Trophoblast cell (in vitro differentiated cells and primary cell): ENCODE measurements around the gene TMTC3.

Experiments
- DNase-seq, 2 donors: peaks; one replicate each; pipeline ENCODE4 v3.0.0-alpha.2; 2016
- H2AFZ ChIP-seq: 2 replicates; pipeline ENCODE4 v1.6.1; 2013; ENCODE audit warnings: low read length, moderate library complexity, mild to moderate bottlenecking; ENCODE audit not compliant: insufficient read depth, poor library complexity
- H2AK5ac ChIP-seq: 2 replicates; pipeline ENCODE4 v1.6.1; 2013; ENCODE audit warnings: mild to moderate bottlenecking, low read length
- H2BK120ac ChIP-seq: 2 replicates; pipeline ENCODE4 v1.6.1; 2013; ENCODE audit warnings: low read length, mild to moderate bottlenecking, moderate library complexity; ENCODE audit not compliant: insufficient read depth, poor library complexity
- H2BK12ac ChIP-seq: 2 replicates; pipeline ENCODE4 v1.6.1; 2013; ENCODE audit warnings: mild to moderate bottlenecking, low read length, moderate library complexity
- H2BK5ac ChIP-seq: 2 replicates; pipeline ENCODE4 v1.6.1; 2013; ENCODE audit warnings: low read length, low read depth, moderate library complexity, mild to moderate bottlenecking; ENCODE audit not compliant: poor library complexity
- H3K14ac ChIP-seq: 2 replicates; pipeline ENCODE4 v1.6.1; 2013; ENCODE audit warnings: mild to moderate bottlenecking, low read length
- H3K18ac ChIP-seq: 2 replicates; pipeline ENCODE4 v1.6.1; 2013; ENCODE audit warnings: mild to moderate bottlenecking, low read length
- H3K23ac ChIP-seq: 2 replicates; pipeline ENCODE4 v1.6.1; 2013; ENCODE audit warnings: low read length
- H3K27ac ChIP-seq: 2 replicates; pipeline ENCODE4 v1.5.1; 2013; ENCODE audit warnings: low read depth, mild to moderate bottlenecking, inconsistent platforms, low read length, moderate library complexity
- H3K27me3 ChIP-seq: 2 replicates; pipeline ENCODE4 v1.6.1; 2013; ENCODE audit warnings: inconsistent platforms, mild to moderate bottlenecking, low read length, moderate library complexity; ENCODE audit not compliant: insufficient read depth
- H3K36me3 ChIP-seq, 2 experiments: 1 replicate in 1 of 2; 2 replicates in 1 of 2; pipeline ENCODE4 v1.6.1; 2013; ENCODE audit warnings: low read length in 2 of 2, mild to moderate bottlenecking in 2 of 2, moderate library complexity in 1 of 2; ENCODE audit not compliant: insufficient read depth in 2 of 2, control insufficient read depth in 1 of 2
- H3K4ac ChIP-seq: 2 replicates; pipeline ENCODE4 v1.6.1; 2013; ENCODE audit warnings: low read depth, mild to moderate bottlenecking, low read length, moderate library complexity
- H3K4me1 ChIP-seq, 2 experiments: 1 replicate in 1 of 2; 2 replicates in 1 of 2; pipeline ENCODE4 v1.6.1; 2013; ENCODE audit warnings: low read length in 2 of 2, mild to moderate bottlenecking in 2 of 2, moderate library complexity in 1 of 2; ENCODE audit not compliant: insufficient read depth in 2 of 2, control insufficient read depth in 1 of 2
- H3K4me2 ChIP-seq: 2 replicates; pipeline ENCODE4 v1.6.1; 2013; ENCODE audit warnings: inconsistent platforms, mild to moderate bottlenecking, low read length, moderate library complexity
- H3K4me3 ChIP-seq: 2 replicates; pipeline ENCODE4 v1.5.1; 2013; ENCODE audit warnings: mild to moderate bottlenecking, low read depth, low read length, inconsistent platforms
- H3K79me1 ChIP-seq: one replicate; pipeline ENCODE4 v1.6.1; 2013; ENCODE audit warnings: low read length
- H3K79me2 ChIP-seq: 2 replicates; pipeline ENCODE4 v1.6.1; 2013; ENCODE audit warnings: low read length, mild to moderate bottlenecking; ENCODE audit not compliant: control insufficient read depth, insufficient read depth, poor library complexity
- H3K9ac ChIP-seq: 2 replicates; pipeline ENCODE4 v1.6.1; 2013; ENCODE audit warnings: mild to moderate bottlenecking, low read length
- H3K9me3 ChIP-seq: 2 replicates; pipeline ENCODE4 v1.6.1; 2013; ENCODE audit warnings: low read depth, mild to moderate bottlenecking, control low read depth, inconsistent platforms, low read length; ENCODE audit not compliant: insufficient read depth
- H4K12ac ChIP-seq: 2 replicates; pipeline ENCODE4 v1.6.1; 2013; ENCODE audit warnings: low read depth, mild to moderate bottlenecking, low read length, moderate library complexity
- H4K8ac ChIP-seq: 2 replicates; pipeline ENCODE4 v1.6.1; 2013; ENCODE audit warnings: low read depth, mild to moderate bottlenecking, low read length, moderate library complexity
- H4K91ac ChIP-seq: one replicate; pipeline ENCODE4 v1.6.1; 2013; ENCODE audit warnings: low read depth, mild to moderate bottlenecking, low read length, moderate library complexity
- WGBS: extraction: QIAGEN DNeasy Blood & Tissue Kit; methylation state at CpG from one replicate; pipeline ENCODE4 v1.1.7; 2013; ENCODE audit warnings: missing lambda C conversion rate; ENCODE audit not compliant: insufficient read length, insufficient coverage; ENCODE audit errors: extremely low coverage; 5-methylcytosine and 5-hydroxymethylcytosine counted together

Gene TMTC3

GRCh38 chr12:88192426-88192825, 50.3 kb downstream of the TMTC3 start:
- Histone ChIP-seq H3K27ac (no peak overlapping the region), H3K18ac (no peak overlapping the region), H4K8ac (no peak overlapping the region), H3K23ac (no peak overlapping the region), H3K79me1 (no peaks in the 10 kb centered on the region), H3K9me3 (no peaks in the 10 kb centered on the region), H3K4me3 (no peak overlapping the region), H2BK5ac (no peak overlapping the region), H2BK12ac (no peak overlapping the region), H3K4me2 (no peak overlapping the region), H3K79me2 (no peaks in the 10 kb centered on the region), H3K14ac (no peak overlapping the region), H3K4me1 (no peaks in the 10 kb centered on the region), H4K91ac (no peak overlapping the region), H3K27me3 (no peaks in the 10 kb centered on the region), H4K12ac (no peak overlapping the region), H2BK120ac (no peak overlapping the region), H2AK5ac (no peak overlapping the region), H3K36me3 (no peaks in the 10 kb centered on the region), H2AFZ (no peak overlapping the region), H3K4ac (no peak overlapping the region), H3K9ac (no peak overlapping the region)
- 100% methylated on average over 1 of the region's 2 CpGs for WGBS
- DNase-seq = no peak

DNA sequence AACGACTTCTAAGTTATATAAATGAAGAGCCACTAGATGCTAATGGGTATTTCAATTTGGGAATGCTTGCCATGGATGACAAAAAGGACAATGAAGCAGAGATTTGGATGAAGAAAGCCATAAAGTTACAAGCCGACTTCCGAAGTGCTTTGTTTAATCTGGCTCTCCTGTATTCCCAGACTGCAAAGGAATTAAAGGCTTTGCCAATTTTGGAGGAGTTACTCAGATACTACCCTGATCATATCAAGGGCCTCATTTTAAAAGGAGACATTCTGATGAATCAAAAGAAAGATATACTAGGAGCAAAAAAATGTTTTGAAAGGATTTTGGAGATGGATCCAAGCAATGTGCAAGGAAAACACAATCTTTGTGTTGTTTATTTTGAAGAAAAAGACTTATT, 52.8 kb downstream of the TMTC3 start:
- H4K12ac ChIP-seq = no peak overlapping the region
- H3K9me3 ChIP-seq = no peaks in the 10 kb centered on the region
- H3K36me3 ChIP-seq = no peaks in the 10 kb centered on the region
- H3K4me1 ChIP-seq = no peaks in the 10 kb centered on the region
- no peak overlapping the region for H3K18ac ChIP-seq
- no peak overlapping the region for H3K23ac ChIP-seq
- no peak for DNase-seq
- no CpG with 5 or more reads among the region's 3 CpGs for WGBS
- no peak overlapping the region for H2BK120ac ChIP-seq
- H3K27ac ChIP-seq = no peak overlapping the region
- H2BK5ac ChIP-seq = no peak overlapping the region
- H3K27me3 ChIP-seq = no peaks in the 10 kb centered on the region
- H4K8ac ChIP-seq = no peak overlapping the region
- no peak overlapping the region for H3K4me3 ChIP-seq
- no peaks in the 10 kb centered on the region for H3K79me1 ChIP-seq
- H3K4me2 ChIP-seq = no peak overlapping the region
- H3K79me2 ChIP-seq = no peaks in the 10 kb centered on the region
- H2BK12ac ChIP-seq = no peak overlapping the region
- no peak overlapping the region for H3K14ac ChIP-seq
- no peak overlapping the region for H3K4ac ChIP-seq
- H3K9ac ChIP-seq = no peak overlapping the region
- H2AFZ ChIP-seq = no peak overlapping the region
- no peak overlapping the region for H2AK5ac ChIP-seq
- no peak overlapping the region for H4K91ac ChIP-seq

DNA sequence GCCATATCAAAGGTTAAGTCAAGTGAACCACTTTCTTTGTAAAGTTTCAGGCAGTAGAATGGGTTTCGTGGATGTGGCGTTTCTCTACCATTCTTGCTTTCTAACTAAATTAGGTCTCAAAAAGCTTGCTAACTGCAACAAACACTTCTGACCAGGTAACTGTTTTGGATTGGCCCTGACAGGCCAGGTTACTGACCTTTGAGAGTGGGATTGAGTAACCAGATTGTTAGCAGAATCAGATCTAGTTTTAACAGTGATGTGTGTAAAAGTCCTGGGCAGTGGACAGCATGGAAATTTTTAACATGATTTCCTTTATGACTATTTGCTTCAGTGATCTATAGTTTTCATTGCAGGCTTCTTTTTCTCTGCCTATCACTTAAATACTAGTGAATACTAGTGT, 57.9 kb downstream of the TMTC3 start:
- H2AFZ ChIP-seq = no peak overlapping the region
- H2BK12ac ChIP-seq = no peak overlapping the region
- no peaks in the 10 kb centered on the region for H3K79me1 ChIP-seq
- H3K9me3 ChIP-seq = no peaks in the 10 kb centered on the region
- no peak overlapping the region for H3K27ac ChIP-seq
- H3K4me2 ChIP-seq = no peak overlapping the region
- H2BK5ac ChIP-seq = no peak overlapping the region
- H3K23ac ChIP-seq = no peak overlapping the region
- no peak overlapping the region for H3K4ac ChIP-seq
- no peak overlapping the region for H4K91ac ChIP-seq
- no peak overlapping the region for H3K18ac ChIP-seq
- no peaks in the 10 kb centered on the region for H3K4me1 ChIP-seq
- no peak overlapping the region for H3K4me3 ChIP-seq
- H4K12ac ChIP-seq = no peak overlapping the region
- H3K14ac ChIP-seq = no peak overlapping the region
- no peak overlapping the region for H3K9ac ChIP-seq
- no peaks in the 10 kb centered on the region for H3K36me3 ChIP-seq
- H2BK120ac ChIP-seq = no peak overlapping the region
- no peaks in the 10 kb centered on the region for H3K27me3 ChIP-seq
- no peak overlapping the region for H4K8ac ChIP-seq
- WGBS = no CpG with 5 or more reads among the region's 2 CpGs
- no peak for DNase-seq
- no peak overlapping the region for H2AK5ac ChIP-seq
- no peaks in the 10 kb centered on the region for H3K79me2 ChIP-seq

GRCh38 chr12:88202500-88202899, 60.4 kb downstream of the TMTC3 start:
- H3K4me1 ChIP-seq = no peaks in the 10 kb centered on the region
- no peak overlapping the region for H3K18ac ChIP-seq
- H2BK5ac ChIP-seq = no peak overlapping the region
- H4K12ac ChIP-seq = no peak overlapping the region
- H2AK5ac ChIP-seq = no peak overlapping the region
- H3K4me2 ChIP-seq = no peak overlapping the region
- no peaks in the 10 kb centered on the region for H3K36me3 ChIP-seq
- DNase-seq = no peak
- H2AFZ ChIP-seq = no peak overlapping the region
- no peak overlapping the region for H4K8ac ChIP-seq
- no peaks in the 10 kb centered on the region for H3K27me3 ChIP-seq
- H3K4me3 ChIP-seq = no peak overlapping the region
- no peak overlapping the region for H4K91ac ChIP-seq
- H3K9ac ChIP-seq = no peak overlapping the region
- H2BK12ac ChIP-seq = no peak overlapping the region
- no peak overlapping the region for H3K14ac ChIP-seq
- H2BK120ac ChIP-seq = no peak overlapping the region
- H3K27ac ChIP-seq = no peak overlapping the region
- WGBS = no CpG with 5 or more reads among the region's 2 CpGs
- no peaks in the 10 kb centered on the region for H3K79me1 ChIP-seq
- H3K79me2 ChIP-seq = no peaks in the 10 kb centered on the region
- H3K9me3 ChIP-seq = peaks cover 2% of the 10 kb centered on the region
- no peak overlapping the region for H3K4ac ChIP-seq
- no peak overlapping the region for H3K23ac ChIP-seq
